Smooth muscle cell of trachea (primary cell): ENCODE measurements around the gene PTGES2. TPM values are rescaled to one million over a fixed set of nuclear protein-coding genes. Genes with fewer than 3 reads are reported as not detected.

Source experiments
- total RNA-seq: library from RNA; depleted of rRNA; stranded (reverse); fragments of >200 nt; gene quantifications from 2 replicates; pipeline ENCODE4 v1.2.1, GENCODE V29; 2014

Gene PTGES2
- total RNA-seq, result 62.0 and 63.5 TPM in 2 replicates

GRCh38 chr9:128127568-128127989, at the start of gene PTGES2:
TSS of gene PTGES2 (minus strand) at chr9:128127729. CDS start at chr9:128127717, 12 bp downstream.

GRCh38 chr9:128159784-128160602, 32.5 kb upstream of the PTGES2 start, which contains the start of gene BBLN:
TSS of gene BBLN (plus strand) at chr9:128160265. CDS start at chr9:128160408, 143 bp downstream.

GRCh38 chr9:128149001-128149701, 21.6 kb upstream of the PTGES2 start, which contains the start of gene LCN2:
TSS of gene LCN2 (plus strand) at chr9:128149453. CDS start at chr9:128149526, 73 bp downstream.

Other genes starting within 250 kb of the PTGES2 start
- gene ST6GALNAC6, start 228.1 kb downstream of the PTGES2 start, total RNA-seq, result 47.7 and 90.0 TPM in 2 replicates
- 18.9 and 38.7 TPM in 2 replicates for gene ST6GALNAC4, start 210.7 kb downstream of the PTGES2 start, total RNA-seq
- 3.3 and 6.1 TPM in 2 replicates for gene PIP5KL1, start 197.0 kb downstream of the PTGES2 start, total RNA-seq
- 9.6 and 11.9 TPM in 2 replicates for gene DPM2, start 189.9 kb downstream of the PTGES2 start, total RNA-seq
- gene EEIG1, start 146.7 kb downstream of the PTGES2 start, total RNA-seq, result 12.9 and 15.4 TPM in 2 replicates
- 14.2 and 14.3 TPM in 2 replicates for gene NAIF1, start 60.4 kb downstream of the PTGES2 start, total RNA-seq
- gene SLC25A25, start 59.5 kb downstream of the PTGES2 start, total RNA-seq, result 25.5 and 29.7 TPM in 2 replicates
- gene LCN2, start 21.7 kb upstream of the PTGES2 start, total RNA-seq, result not detected in 2 replicates
- gene BBLN, start 32.5 kb upstream of the PTGES2 start, total RNA-seq, result 31.0 and 55.7 TPM in 2 replicates
- 35.6 and 42.7 TPM in 2 replicates for gene CIZ1, start 63.8 kb upstream of the PTGES2 start, total RNA-seq
- gene DNM1, start 75.7 kb upstream of the PTGES2 start, total RNA-seq, result 83.0 and 86.0 TPM in 2 replicates
- 114 and 127 TPM in 2 replicates for gene GOLGA2, start 148.3 kb upstream of the PTGES2 start, total RNA-seq
- 44.3 and 46.5 TPM in 2 replicates for gene SWI5, start 148.5 kb upstream of the PTGES2 start, total RNA-seq
- gene TRUB2, start 194.7 kb upstream of the PTGES2 start, total RNA-seq, result 13.7 and 19.5 TPM in 2 replicates
- 17.0 and 23.1 TPM in 2 replicates for gene COQ4, start 195.1 kb upstream of the PTGES2 start, total RNA-seq
- 10.6 and 18.9 TPM in 2 replicates for gene SLC27A4, start 212.8 kb upstream of the PTGES2 start, total RNA-seq
- 32.7 and 36.7 TPM in 2 replicates for gene URM1, start 243.6 kb upstream of the PTGES2 start, total RNA-seq